ENCODE data around the gene CADPS. TPM values are rescaled to one million over a fixed set of nuclear protein-coding genes. Genes with fewer than 3 reads are reported as not detected.

CADPS gene
- total and polyA plus RNA-seq, 4 donors, result 0.13 to 3.6 (median 0.49) TPM

GRCh38 chr3:62413687-62414086, 461.5 kb downstream of the CADPS start:
- Histone ChIP-seq H3K36me3 (ENCODE audit: control insufficient read depth in 4 of 4, insufficient read depth in 4 of 4, low read length in 4 of 4) (no peaks in the 10 kb centered on the region), H3K4me1 (ENCODE audit: control insufficient read depth in 5 of 5, insufficient read depth in 5 of 5, low read length in 5 of 5) (no peaks in the 10 kb centered on the region), H3K27ac (ENCODE audit: low read depth in 1 of 2, low read length in 1 of 2) (no peak overlapping the region), H3K9ac (ENCODE audit: insufficient read depth in 1 of 2, low read length in 2 of 2) (no peak overlapping the region), H3K9me3 (ENCODE audit: control insufficient read depth in 4 of 4, insufficient read depth in 3 of 4, low read length in 3 of 4) (no peaks in the 10 kb centered on the region), H3K4me3 (no peak overlapping the region), H3K27me3 (ENCODE audit: control insufficient read depth in 3 of 3, insufficient read depth in 3 of 3, low read length in 2 of 3) (no peaks in the 10 kb centered on the region)
- no peak for ATAC-seq (ENCODE audit: insufficient read depth, low FRiP score)
- 80 to 92% methylated on average over 2 of the region's 2 CpGs for WGBS, 2 donors
- DNase-seq, result no peak
- TF ChIP-seq CTCF (IDR thresholded peaks at IDR 0.05; ENCODE audit: control extremely low read depth, extremely low read depth), result no peak

- Histone ChIP-seq H3K36me3 (ENCODE audit: control insufficient read depth in 4 of 4, insufficient read depth in 4 of 4, low read length in 4 of 4) (no peaks in the 10 kb centered on the region), H3K9me3 (ENCODE audit: control insufficient read depth in 4 of 4, insufficient read depth in 3 of 4, low read length in 3 of 4) (no peaks in the 10 kb centered on the region), H3K27ac (ENCODE audit: low read depth in 1 of 2, low read length in 1 of 2) (no peak overlapping the region), H3K9ac (ENCODE audit: insufficient read depth in 1 of 2, low read length in 2 of 2) (no peak overlapping the region), H3K4me3 (no peak overlapping the region), H3K27me3 (ENCODE audit: control insufficient read depth in 3 of 3, insufficient read depth in 3 of 3, low read length in 2 of 3) (peaks cover 0 to 7% (median 2%) of the 10 kb centered on the region in 3 donors), H3K4me1 (ENCODE audit: control insufficient read depth in 5 of 5, insufficient read depth in 5 of 5, low read length in 5 of 5) (no peaks in the 10 kb centered on the region)
- WGBS, 2 donors, result 77 to 78% methylated on average over 2 of the region's 2 CpGs
- no peak for DNase-seq
- no peak for TF ChIP-seq CTCF (IDR thresholded peaks at IDR 0.05; ENCODE audit: control extremely low read depth, extremely low read depth)
- ATAC-seq (ENCODE audit: insufficient read depth, low FRiP score), result no peak
These were observed 468.3 kb downstream of the CADPS start for GRCh38 chr3:62406945-62407344.

GRCh38 chr3:62405566-62405965, 469.6 kb downstream of the CADPS start:
- 89 to 91% methylated on average over 6 of the region's 6 CpGs for WGBS, 2 donors
- TF ChIP-seq CTCF (IDR thresholded peaks at IDR 0.05; ENCODE audit: control extremely low read depth, extremely low read depth), result no peak
- H3K27me3 ChIP-seq (ENCODE audit: control insufficient read depth in 3 of 3, insufficient read depth in 3 of 3, low read length in 2 of 3), result peaks cover 0 to 12% (median 4%) of the 10 kb centered on the region in 3 donors

GRCh38 chr3:62405135-62405534, 470.1 kb downstream of the CADPS start:
- Histone ChIP-seq H3K9ac (ENCODE audit: insufficient read depth in 1 of 2, low read length in 2 of 2) (no peak overlapping the region), H3K4me3 (no peak overlapping the region), H3K9me3 (ENCODE audit: control insufficient read depth in 4 of 4, insufficient read depth in 3 of 4, low read length in 3 of 4) (no peaks in the 10 kb centered on the region), H3K36me3 (ENCODE audit: control insufficient read depth in 4 of 4, insufficient read depth in 4 of 4, low read length in 4 of 4) (no peaks in the 10 kb centered on the region), H3K27ac (ENCODE audit: low read depth in 1 of 2, low read length in 1 of 2) (no peak overlapping the region), H3K4me1 (ENCODE audit: control insufficient read depth in 5 of 5, insufficient read depth in 5 of 5, low read length in 5 of 5) (no peaks in the 10 kb centered on the region), H3K27me3 (ENCODE audit: control insufficient read depth in 3 of 3, insufficient read depth in 3 of 3, low read length in 2 of 3) (peaks cover 0 to 12% (median 4%) of the 10 kb centered on the region in 3 donors)
- no peak for TF ChIP-seq CTCF (IDR thresholded peaks at IDR 0.05; ENCODE audit: control extremely low read depth, extremely low read depth)
- ATAC-seq (ENCODE audit: insufficient read depth, low FRiP score), result no peak
- 90 to 96% methylated on average over 6 of the region's 6 CpGs for WGBS, 2 donors
- DNase-seq, result no peak

More at GRCh38 chr3:62405566-62405965, 469.6 kb downstream of the CADPS start:
- ATAC-seq (ENCODE audit: insufficient read depth, low FRiP score) (no peak), DNase-seq (no peak)
- Histone ChIP-seq H3K27ac (ENCODE audit: low read depth in 1 of 2, low read length in 1 of 2) (no peak overlapping the region), H3K4me3 (no peak overlapping the region), H3K9me3 (ENCODE audit: control insufficient read depth in 4 of 4, insufficient read depth in 3 of 4, low read length in 3 of 4) (no peaks in the 10 kb centered on the region), H3K4me1 (ENCODE audit: control insufficient read depth in 5 of 5, insufficient read depth in 5 of 5, low read length in 5 of 5) (no peaks in the 10 kb centered on the region), H3K36me3 (ENCODE audit: control insufficient read depth in 4 of 4, insufficient read depth in 4 of 4, low read length in 4 of 4) (no peaks in the 10 kb centered on the region), H3K9ac (ENCODE audit: insufficient read depth in 1 of 2, low read length in 2 of 2) (no peak overlapping the region)

Data from lung (tissue), 12 donors.